Esophagus muscularis mucosa (tissue), 4 donors: Measurements from ENCODE around the gene FRMD4A. TPM values are rescaled to one million over a fixed set of nuclear protein-coding genes. Genes with fewer than 3 reads are reported as not detected.
A peak's percentile ranks its signal among the peaks of the same experiment; 100 is the strongest.

ENCODE experiments used
- DNase-seq: peaks from one replicate; pipeline ENCODE4 v3.0.0-alpha.2; 2017; ENCODE audit errors: extremely low spot score
- H3K27ac ChIP-seq, 4 donors: fragments of 200-600 bp; sonication (generic); replicated peaks in 1 of 4; 1 replicate in 3 of 4; 2 replicates in 1 of 4; pipeline ENCODE4 v1.5.1; 2016 to 2019; ENCODE audit warnings: mild to moderate bottlenecking in 1 of 4
- H3K27me3 ChIP-seq, 4 donors: fragments of 200-600 bp; sonication (generic); one replicate each; pipeline versions ENCODE4 v1.5.1 to v1.6.0; 2016 to 2019
- H3K36me3 ChIP-seq, 4 donors: fragments of 200-600 bp; sonication (generic); one replicate each; pipeline ENCODE4 v1.5.1; 2016 to 2019
- H3K4me1 ChIP-seq, 4 donors: fragments of 200-600 bp; sonication (generic); one replicate each; pipeline ENCODE4 v1.5.1; 2016 to 2019
- H3K4me3 ChIP-seq, 4 donors: fragments of 200-600 bp; sonication (generic); 1 replicate in 2 of 4; 2 replicates in 2 of 4; pipeline ENCODE4 v1.5.1; 2016 to 2019; ENCODE audit warnings: mild to moderate bottlenecking in 4 of 4, moderate library complexity in 1 of 4
- H3K9me3 ChIP-seq, 4 donors: fragments of 200-600 bp; sonication (generic); 1 replicate in 3 of 4; 2 replicates in 1 of 4; pipeline ENCODE4 v1.5.1; 2016 to 2019
- EP300 ChIP-seq: sonication (generic); formaldehyde crosslinking; IDR thresholded peaks from one replicate; pipeline ENCODE4 v1.6.1; 2017; ENCODE audit warnings: antibody characterized with exemption
- POLR2A ChIP-seq: fragments of 450-650 bp; IDR thresholded peaks from one replicate; pipeline ENCODE4 v1.6.1; 2017; ENCODE audit warnings: antibody characterized with exemption, moderate library complexity, mild to moderate bottlenecking, low read depth
- POLR2AphosphoS5 ChIP-seq, 2 donors: sonication (generic); formaldehyde crosslinking; IDR thresholded peaks; one replicate each; pipeline ENCODE4 v1.6.1; 2017; ENCODE audit warnings: antibody characterized with exemption in 2 of 2
- WGBS: methylation state at CpG from one replicate; pipeline ENCODE4 v1.1.5; 2018; 5-methylcytosine and 5-hydroxymethylcytosine counted together
- intact Hi-C: fragments of 100-400 bp; cut with DNase I; formaldehyde crosslinking; loops from one replicate; pipeline ENCODE4 v1.15.1; 2023
- total RNA-seq, 4 donors: library from RNA; depleted of rRNA; stranded (reverse); fragments of >200 nt; gene quantifications; one replicate each; pipeline versions ENCODE4 v1.1.0 to v1.2.1, GENCODE V29; 2016
- TF ChIP-seq, protein P1 (sequence below), 3 experiments: fragments of 200-600 bp in 2 of 3; fragments of 450-650 bp in 1 of 3; sonication (generic) in 2 of 3; IDR thresholded peaks; one replicate each; pipeline ENCODE4 v1.5.1; 2017 to 2019; ENCODE audit warnings: antibody characterized with exemption in 3 of 3, mild to moderate bottlenecking in 2 of 3, moderate library complexity in 1 of 3

Gene FRMD4A
- total RNA-seq, 4 donors from 2014 or later: 17.0 to 28.8 (median 21.8) TPM

GRCh38 chr10:13693783-13694700 lies 636.7 kb downstream of the FRMD4A start:
- DNase-seq: no peak
- no peaks in the 10 kb centered on the region for H3K27me3 ChIP-seq
- no peaks in the 10 kb centered on the region for H3K9me3 ChIP-seq
- H3K4me1 ChIP-seq: peaks cover 4 to 22% (median 14%) of the 10 kb centered on the region in 4 donors
- H3K36me3 ChIP-seq: peaks cover 14 to 86% (median 66%) of the 10 kb centered on the region in 4 donors
- no peak overlapping the region for H3K4me3 ChIP-seq
- intact Hi-C loops: no loop called here
- TF ChIP-seq POLR2A: no peak
- TF ChIP-seq EP300: no peak
- no peak for TF ChIP-seq POLR2AphosphoS5 (IDR thresholded peaks at IDR 0.05)
- TF ChIP-seq, protein P1, sequence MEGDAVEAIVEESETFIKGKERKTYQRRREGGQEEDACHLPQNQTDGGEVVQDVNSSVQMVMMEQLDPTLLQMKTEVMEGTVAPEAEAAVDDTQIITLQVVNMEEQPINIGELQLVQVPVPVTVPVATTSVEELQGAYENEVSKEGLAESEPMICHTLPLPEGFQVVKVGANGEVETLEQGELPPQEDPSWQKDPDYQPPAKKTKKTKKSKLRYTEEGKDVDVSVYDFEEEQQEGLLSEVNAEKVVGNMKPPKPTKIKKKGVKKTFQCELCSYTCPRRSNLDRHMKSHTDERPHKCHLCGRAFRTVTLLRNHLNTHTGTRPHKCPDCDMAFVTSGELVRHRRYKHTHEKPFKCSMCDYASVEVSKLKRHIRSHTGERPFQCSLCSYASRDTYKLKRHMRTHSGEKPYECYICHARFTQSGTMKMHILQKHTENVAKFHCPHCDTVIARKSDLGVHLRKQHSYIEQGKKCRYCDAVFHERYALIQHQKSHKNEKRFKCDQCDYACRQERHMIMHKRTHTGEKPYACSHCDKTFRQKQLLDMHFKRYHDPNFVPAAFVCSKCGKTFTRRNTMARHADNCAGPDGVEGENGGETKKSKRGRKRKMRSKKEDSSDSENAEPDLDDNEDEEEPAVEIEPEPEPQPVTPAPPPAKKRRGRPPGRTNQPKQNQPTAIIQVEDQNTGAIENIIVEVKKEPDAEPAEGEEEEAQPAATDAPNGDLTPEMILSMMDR (IDR thresholded peaks at IDR 0.05): no peak
- no peak overlapping the region for H3K27ac ChIP-seq
- WGBS: 89% methylated on average over 21 of the region's 21 CpGs

DNA sequence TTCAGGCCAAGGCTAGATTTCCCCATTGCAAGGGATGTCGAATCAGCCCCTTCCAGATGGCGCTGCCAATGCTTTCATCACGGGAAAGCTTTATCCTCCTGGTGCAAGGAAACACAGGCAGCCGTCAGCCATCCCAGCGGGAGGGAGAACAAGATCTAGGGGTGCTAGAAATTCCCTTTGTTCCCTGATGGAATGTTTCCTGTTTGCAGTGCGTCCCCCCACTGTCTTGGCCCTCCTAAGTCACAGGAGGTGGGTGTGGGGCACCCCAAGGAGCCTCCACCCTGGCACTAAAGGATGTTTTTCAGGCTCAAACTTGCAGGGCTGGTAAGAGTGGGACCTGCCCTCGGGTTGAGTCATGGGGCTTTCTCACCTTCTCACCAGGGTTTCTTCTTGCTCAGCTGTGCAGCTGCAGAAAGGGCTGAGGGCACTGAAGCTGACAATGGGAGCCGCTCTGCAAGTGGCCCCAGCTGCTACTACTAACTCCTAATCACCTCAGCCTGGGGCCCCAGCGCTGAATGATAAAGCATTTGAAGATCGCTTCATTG lies 640.4 kb downstream of the FRMD4A start:
- Histone ChIP-seq H3K36me3 (peaks cover 14 to 57% (median 46%) of the 10 kb centered on the region in 4 donors), H3K9me3 (no peaks in the 10 kb centered on the region), H3K4me1 (peaks cover 25 to 27% (median 25%) of the 10 kb centered on the region in 4 donors), H3K27me3 (no peaks in the 10 kb centered on the region), H3K4me3 (no peak overlapping the region), H3K27ac (no peak overlapping the region)
- no peak for TF ChIP-seq POLR2AphosphoS5 (IDR thresholded peaks at IDR 0.05)
- no peak for TF ChIP-seq EP300
- no peak for TF ChIP-seq POLR2A
- TF ChIP-seq, protein P1 (IDR thresholded peaks at IDR 0.05): no peak
- 80% methylated on average over 6 of the region's 10 CpGs for WGBS
- intact Hi-C loops: no loop called here
- no peak for DNase-seq

GRCh38 chr10:13686331-13686752 lies 644.4 kb downstream of the FRMD4A start:
- H3K36me3 ChIP-seq: peaks cover 0 to 27% (median 16%) of the 10 kb centered on the region in 4 donors
- peak in 1 of 2 donors; percentile 43 for TF ChIP-seq POLR2AphosphoS5 (IDR thresholded peaks at IDR 0.05)
- TF ChIP-seq, protein P1 (IDR thresholded peaks at IDR 0.05): no peak
- intact Hi-C loops: no loop called here

DNA sequence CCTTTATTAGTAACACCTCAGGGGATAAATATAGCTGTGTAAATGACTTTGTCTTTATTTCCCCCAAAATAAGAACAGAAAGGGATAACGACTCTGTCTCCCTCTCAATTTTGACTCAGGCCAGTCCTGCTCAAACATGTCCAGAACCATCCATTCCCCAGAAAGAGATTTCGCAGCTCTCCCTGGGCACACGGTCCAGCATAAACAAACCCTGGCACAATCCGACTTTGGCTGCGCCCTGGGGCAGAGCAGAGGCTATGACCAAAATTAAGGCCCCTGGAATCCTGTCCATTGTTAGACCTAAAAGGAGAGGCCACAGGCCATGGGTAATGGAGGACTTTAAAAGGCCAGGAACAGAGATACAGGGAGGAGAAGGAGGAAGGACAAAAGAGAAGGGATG lies 644.8 kb downstream of the FRMD4A start:
- H3K27me3 ChIP-seq: no peaks in the 10 kb centered on the region
- peaks cover 0 to 24% (median 13%) of the 10 kb centered on the region in 4 donors for H3K36me3 ChIP-seq
- intact Hi-C loops: no loop called here
- H3K27ac ChIP-seq: peak overlapping the region; percentile 71 to 82 (median 81)
- WGBS: 41% methylated on average over 5 of the region's 5 CpGs
- peaks cover 48 to 53% (median 49%) of the 10 kb centered on the region in 4 donors for H3K4me1 ChIP-seq
- H3K9me3 ChIP-seq: no peaks in the 10 kb centered on the region
- DNase-seq: no peak
- TF ChIP-seq POLR2A (no peak), POLR2AphosphoS5 (IDR thresholded peaks at IDR 0.05) (peak in 1 of 2 donors; percentile 7), EP300 (no peak)
- TF ChIP-seq, protein P1 (IDR thresholded peaks at IDR 0.05): no peak
- no peak overlapping the region for H3K4me3 ChIP-seq

More at GRCh38 chr10:13686331-13686752, 644.4 kb downstream of the FRMD4A start:
- H3K4me3 ChIP-seq: peak overlapping the region in 1 of 4 donors; percentile 4
- no peak for DNase-seq
- peak overlapping the region; percentile 71 to 82 (median 81) for H3K27ac ChIP-seq
- WGBS: 72% methylated on average over 5 of the region's 5 CpGs
- no peaks in the 10 kb centered on the region for H3K9me3 ChIP-seq
- H3K27me3 ChIP-seq: no peaks in the 10 kb centered on the region
- peaks cover 48 to 53% (median 49%) of the 10 kb centered on the region in 4 donors for H3K4me1 ChIP-seq
